ENCODE results near the gene AOPEP.

DNA sequence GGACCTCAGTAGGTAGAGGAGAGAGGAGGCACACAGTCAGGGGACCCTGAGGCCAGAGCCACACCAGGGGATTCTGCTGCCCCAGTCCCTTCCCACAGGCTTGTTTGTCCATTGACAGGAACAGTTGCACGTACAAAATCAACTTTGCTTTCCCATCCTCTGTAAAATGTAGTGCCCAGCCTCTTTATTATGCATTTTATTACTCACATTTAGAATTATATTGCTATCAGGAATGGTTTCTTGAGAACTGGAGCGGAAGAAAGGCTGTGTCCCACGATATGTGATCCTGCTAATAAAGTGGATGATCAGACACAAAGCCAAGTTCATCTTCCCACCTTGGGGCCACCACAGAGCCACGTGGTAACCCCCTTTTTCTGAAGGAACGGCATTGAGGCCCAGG is 313.6 kb downstream of the AOPEP start:
- TF ChIP-seq EP300 (IDR thresholded peaks at IDR 0.05) (no peak), POLR2A (IDR thresholded peaks at IDR 0.05; ENCODE audit: low read depth) (no peak), POLR2AphosphoS5 (IDR thresholded peaks at IDR 0.05) (no peak)
- TF ChIP-seq, protein P1, sequence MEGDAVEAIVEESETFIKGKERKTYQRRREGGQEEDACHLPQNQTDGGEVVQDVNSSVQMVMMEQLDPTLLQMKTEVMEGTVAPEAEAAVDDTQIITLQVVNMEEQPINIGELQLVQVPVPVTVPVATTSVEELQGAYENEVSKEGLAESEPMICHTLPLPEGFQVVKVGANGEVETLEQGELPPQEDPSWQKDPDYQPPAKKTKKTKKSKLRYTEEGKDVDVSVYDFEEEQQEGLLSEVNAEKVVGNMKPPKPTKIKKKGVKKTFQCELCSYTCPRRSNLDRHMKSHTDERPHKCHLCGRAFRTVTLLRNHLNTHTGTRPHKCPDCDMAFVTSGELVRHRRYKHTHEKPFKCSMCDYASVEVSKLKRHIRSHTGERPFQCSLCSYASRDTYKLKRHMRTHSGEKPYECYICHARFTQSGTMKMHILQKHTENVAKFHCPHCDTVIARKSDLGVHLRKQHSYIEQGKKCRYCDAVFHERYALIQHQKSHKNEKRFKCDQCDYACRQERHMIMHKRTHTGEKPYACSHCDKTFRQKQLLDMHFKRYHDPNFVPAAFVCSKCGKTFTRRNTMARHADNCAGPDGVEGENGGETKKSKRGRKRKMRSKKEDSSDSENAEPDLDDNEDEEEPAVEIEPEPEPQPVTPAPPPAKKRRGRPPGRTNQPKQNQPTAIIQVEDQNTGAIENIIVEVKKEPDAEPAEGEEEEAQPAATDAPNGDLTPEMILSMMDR (IDR thresholded peaks at IDR 0.05) = no peak

Data from esophagus muscularis mucosa (tissue), 4 donors.